Activated naive CD4-positive, alpha-beta T cell treated with anti-CD3 and anti-CD28 coated beads, Interleukin-2, amount 50 U/mL, for 72 hours (primary cell): Measurements from ENCODE around the gene KLK7. TPM values are rescaled to one million over a fixed set of nuclear protein-coding genes. Genes with fewer than 3 reads are reported as not detected.

Source experiments
- ATAC-seq, 2 donors: fragments of 150-1000 bp; cut with Tn5 transposase; 2 replicates each; pipeline ENCODE4 v1.10.0; 2021; ENCODE audit warnings: mild to moderate bottlenecking in 2 of 2, moderate library complexity in 2 of 2
- DNase-seq, 2 donors: peaks; one replicate each; pipeline ENCODE4 v3.0.0; 2021 to 2022; ENCODE audit warnings: low spot score in 2 of 2
- H3K27ac Mint-ChIP-seq, 2 donors: one replicate each; pipeline ENCODE4 v1.8.0; 2022; ENCODE audit warnings: mild to moderate bottlenecking in 2 of 2, mixed read lengths in 2 of 2
- H3K36me3 Mint-ChIP-seq, 2 donors: one replicate each; pipeline ENCODE4 v1.8.0; 2022; ENCODE audit warnings: mixed read lengths in 2 of 2
- H3K9me3 Mint-ChIP-seq, 2 donors: one replicate each; pipeline ENCODE4 v1.8.0; 2022; ENCODE audit warnings: mixed read lengths in 2 of 2
- total RNA-seq, 2 donors: library from RNA; stranded (reverse); gene quantifications; one replicate each; pipeline ENCODE4 v1.2.3, GENCODE V29; 2022

Gene KLK7
- not detected for total RNA-seq

- DNase-seq (no peak), ATAC-seq (no peak)
- Mint-ChIP-seq H3K9me3 (no peaks in the 10 kb centered on the region), H3K36me3 (no peaks in the 10 kb centered on the region), H3K27ac (no peak within 1 kb of the TSS)
Measured at GRCh38 chr19:50983625-50984292, at the start of gene KLK7. Gene KLK7 (minus strand): TSS chr19:50983917. CDS start chr19:50982399, 1,518 bp downstream.

GRCh38 chr19:51031880-51032225 is 48.1 kb upstream of the KLK7 start:
- no peak for ATAC-seq
- no peaks in the 10 kb centered on the region for H3K36me3 Mint-ChIP-seq
- H3K9me3 Mint-ChIP-seq = no peaks in the 10 kb centered on the region
- no peak overlapping the region for H3K27ac Mint-ChIP-seq
- no peak for DNase-seq

GRCh38 chr19:51031220-51031879 is 47.6 kb upstream of the KLK7 start:
- H3K9me3 Mint-ChIP-seq = no peaks in the 10 kb centered on the region
- DNase-seq = no peak
- no peaks in the 10 kb centered on the region for H3K36me3 Mint-ChIP-seq
- no peak for ATAC-seq
- H3K27ac Mint-ChIP-seq = no peak overlapping the region

- no peaks in the 10 kb centered on the region for H3K9me3 Mint-ChIP-seq
- H3K27ac Mint-ChIP-seq = no peak overlapping the region
- no peaks in the 10 kb centered on the region for H3K36me3 Mint-ChIP-seq
- DNase-seq (no peak), ATAC-seq (no peak)
Measured at GRCh38 chr19:51030631-51031030, 46.9 kb upstream of the KLK7 start.

GRCh38 chr19:51029718-51030117 is 46.0 kb upstream of the KLK7 start:
- DNase-seq = no peak
- no peak for ATAC-seq
- H3K36me3 Mint-ChIP-seq = no peaks in the 10 kb centered on the region
- H3K27ac Mint-ChIP-seq = no peak overlapping the region
- H3K9me3 Mint-ChIP-seq = no peaks in the 10 kb centered on the region

- Mint-ChIP-seq H3K9me3 (no peaks in the 10 kb centered on the region), H3K36me3 (no peaks in the 10 kb centered on the region), H3K27ac (no peak overlapping the region)
- ATAC-seq = no peak
- DNase-seq = no peak
Measured at GRCh38 chr19:51027873-51028272, 44.2 kb upstream of the KLK7 start.

GRCh38 chr19:51027126-51027806 is 43.5 kb upstream of the KLK7 start:
- Mint-ChIP-seq H3K27ac (no peak overlapping the region), H3K36me3 (no peaks in the 10 kb centered on the region), H3K9me3 (no peaks in the 10 kb centered on the region)
- ATAC-seq = no peak
- DNase-seq = no peak

GRCh38 chr19:51026554-51026831 is 42.8 kb upstream of the KLK7 start, which contains the start of gene KLK11:
Gene KLK11 (minus strand): TSS chr19:51026616. CDS start chr19:51025631, 985 bp downstream.
- H3K27ac Mint-ChIP-seq = no peak within 1 kb of the TSS
- peak in 1 of 2 donors; percentile 16 for ATAC-seq

GRCh38 chr19:51025809-51026553 is 42.3 kb upstream of the KLK7 start:
- ATAC-seq (no peak), DNase-seq (no peak)
- Mint-ChIP-seq H3K36me3 (no peaks in the 10 kb centered on the region), H3K27ac (no peak overlapping the region), H3K9me3 (no peaks in the 10 kb centered on the region)

More at GRCh38 chr19:51026554-51026831, 42.8 kb upstream of the KLK7 start, which contains the start of gene KLK11:
- no peak for DNase-seq
- Mint-ChIP-seq H3K36me3 (no peaks in the 10 kb centered on the region), H3K9me3 (no peaks in the 10 kb centered on the region)

GRCh38 chr19:51025401-51025800 is 41.7 kb upstream of the KLK7 start:
- no peak for ATAC-seq
- Mint-ChIP-seq H3K27ac (no peak overlapping the region), H3K36me3 (no peaks in the 10 kb centered on the region)

GRCh38 chr19:51024924-51025323 is 41.2 kb upstream of the KLK7 start:
- Mint-ChIP-seq H3K9me3 (no peaks in the 10 kb centered on the region), H3K36me3 (no peaks in the 10 kb centered on the region), H3K27ac (no peak overlapping the region)
- DNase-seq (no peak), ATAC-seq (no peak)

More at GRCh38 chr19:51025401-51025800, 41.7 kb upstream of the KLK7 start:
- no peak for DNase-seq
- H3K9me3 Mint-ChIP-seq = no peaks in the 10 kb centered on the region

GRCh38 chr19:51023946-51024345 is 40.2 kb upstream of the KLK7 start:
- no peak for ATAC-seq

GRCh38 chr19:51022526-51022925 is 38.8 kb upstream of the KLK7 start:
- no peak overlapping the region for H3K27ac Mint-ChIP-seq
- DNase-seq = no peak
- ATAC-seq = no peak
- H3K9me3 Mint-ChIP-seq = no peaks in the 10 kb centered on the region
- H3K36me3 Mint-ChIP-seq = peaks cover 0 to 5% of the 10 kb centered on the region in 2 donors

More at GRCh38 chr19:51023946-51024345, 40.2 kb upstream of the KLK7 start:
- no peak for DNase-seq
- no peaks in the 10 kb centered on the region for H3K36me3 Mint-ChIP-seq
- H3K9me3 Mint-ChIP-seq = no peaks in the 10 kb centered on the region
- no peak overlapping the region for H3K27ac Mint-ChIP-seq

GRCh38 chr19:51020988-51021651 is 37.4 kb upstream of the KLK7 start:
- ATAC-seq (peak in 1 of 2 donors; percentile 32), DNase-seq (peak in 1 of 2 donors; percentile 25)
- peaks cover 0 to 5% of the 10 kb centered on the region in 2 donors for H3K36me3 Mint-ChIP-seq
- no peaks in the 10 kb centered on the region for H3K9me3 Mint-ChIP-seq
- H3K27ac Mint-ChIP-seq = no peak overlapping the region

GRCh38 chr19:51019544-51019925 is 35.8 kb upstream of the KLK7 start, which contains the start of gene KLK10:
Gene KLK10 (minus strand): TSS chr19:51019709. CDS start chr19:51019130, 579 bp downstream.
- no peak within 1 kb of the TSS for H3K27ac Mint-ChIP-seq
- ATAC-seq = no peak
- peaks cover 0 to 5% of the 10 kb centered on the region in 2 donors for H3K36me3 Mint-ChIP-seq
- no peaks in the 10 kb centered on the region for H3K9me3 Mint-ChIP-seq
- no peak for DNase-seq

GRCh38 chr19:51018745-51019543 is 35.2 kb upstream of the KLK7 start:
- ATAC-seq = peak in 1 of 2 donors; percentile 8
- Mint-ChIP-seq H3K36me3 (peaks cover 0 to 5% of the 10 kb centered on the region in 2 donors), H3K9me3 (no peaks in the 10 kb centered on the region), H3K27ac (no peak overlapping the region)
- DNase-seq = no peak
